Measurements from ENCODE around the gene USP34.

Gene USP34

GRCh38 chr2:61371027-61371426, 99.9 kb downstream of the USP34 start:
- no peak for DNase-seq

- DNase-seq, result no peak
These were observed 101.9 kb downstream of the USP34 start for GRCh38 chr2:61368687-61369665.

- no peak for DNase-seq
These were observed 103.7 kb downstream of the USP34 start for GRCh38 chr2:61367177-61367576.

DNA sequence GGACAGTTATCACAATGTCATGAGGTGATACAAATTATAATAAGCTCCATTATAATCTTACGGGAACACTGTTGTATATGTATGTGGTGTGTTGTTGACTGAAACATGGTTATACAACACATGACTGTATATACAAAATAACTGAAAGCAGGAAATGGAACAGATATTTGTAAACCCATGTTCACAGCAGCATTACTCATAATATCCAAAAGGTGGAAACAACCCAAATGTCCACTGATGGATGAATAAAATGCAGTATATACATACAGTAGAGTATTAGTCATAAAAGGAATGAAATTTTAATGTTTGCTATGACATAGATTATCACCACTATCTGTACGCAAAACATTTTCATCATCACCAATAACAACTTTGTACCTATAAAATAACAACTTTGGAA, 107.3 kb downstream of the USP34 start:
- DNase-seq, result no peak

- DNase-seq, result no peak
These were observed 108.0 kb downstream of the USP34 start for GRCh38 chr2:61362873-61363272.

DNA sequence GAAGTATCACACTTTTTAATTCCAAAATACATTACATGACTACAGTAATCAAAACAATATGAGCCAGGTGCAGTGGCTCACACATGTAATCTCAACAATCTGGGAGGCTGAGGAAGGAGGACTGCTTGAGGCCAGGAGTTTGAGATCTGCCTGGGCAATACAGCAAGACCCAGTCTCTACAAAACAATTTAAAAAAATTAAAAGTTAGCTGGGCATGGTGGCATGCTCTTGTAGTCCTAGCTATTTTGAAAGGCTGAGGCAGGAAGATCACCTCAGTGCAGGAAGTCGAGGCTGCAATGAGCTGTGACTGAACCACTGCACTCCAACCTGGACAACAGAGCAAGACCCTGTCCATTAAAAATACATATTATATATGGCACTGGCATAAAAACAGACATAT, 109.8 kb downstream of the USP34 start:
- no peak for DNase-seq

DNA sequence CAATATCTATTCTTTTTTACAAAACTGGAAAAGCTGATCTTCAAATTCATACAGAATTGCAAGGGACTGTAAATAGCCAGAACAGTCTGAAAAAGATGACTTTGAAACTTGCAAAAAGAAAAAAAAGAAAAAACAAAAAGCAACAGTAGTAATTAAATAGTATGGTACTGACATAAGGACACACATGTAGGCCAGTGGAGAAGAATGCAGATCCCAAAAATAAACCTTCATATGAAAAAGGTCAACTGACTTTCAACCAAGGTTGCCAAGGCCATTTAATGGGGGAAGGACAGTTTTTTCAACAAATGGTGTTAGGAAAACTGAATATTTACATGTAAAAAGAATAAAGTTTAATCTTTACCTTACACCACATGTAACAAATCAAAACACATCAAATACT, 111.8 kb downstream of the USP34 start:
- no peak for DNase-seq

GRCh38 chr2:61357681-61358080, 113.2 kb downstream of the USP34 start:
- DNase-seq, result no peak

DNA sequence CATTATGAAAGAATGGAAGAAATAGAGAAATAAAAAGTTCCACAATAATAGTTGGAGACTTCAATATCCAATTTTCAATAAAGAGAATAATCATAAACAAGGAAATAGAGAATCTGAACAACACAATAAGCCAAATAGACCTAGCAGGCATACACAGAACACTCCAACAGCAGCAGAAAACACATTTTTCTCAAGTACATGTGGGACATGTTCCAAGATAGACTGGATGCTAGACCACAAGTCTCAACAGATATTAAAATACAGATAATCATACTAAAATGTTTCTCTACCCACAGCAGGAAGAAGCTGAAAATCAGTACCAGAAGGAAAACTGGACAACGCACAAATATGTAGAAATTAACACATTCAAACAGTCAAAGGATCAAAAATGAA, 113.9 kb downstream of the USP34 start:
- no peak for DNase-seq

- DNase-seq, result no peak
These were observed 114.5 kb downstream of the USP34 start for GRCh38 chr2:61356261-61356957.

DNA sequence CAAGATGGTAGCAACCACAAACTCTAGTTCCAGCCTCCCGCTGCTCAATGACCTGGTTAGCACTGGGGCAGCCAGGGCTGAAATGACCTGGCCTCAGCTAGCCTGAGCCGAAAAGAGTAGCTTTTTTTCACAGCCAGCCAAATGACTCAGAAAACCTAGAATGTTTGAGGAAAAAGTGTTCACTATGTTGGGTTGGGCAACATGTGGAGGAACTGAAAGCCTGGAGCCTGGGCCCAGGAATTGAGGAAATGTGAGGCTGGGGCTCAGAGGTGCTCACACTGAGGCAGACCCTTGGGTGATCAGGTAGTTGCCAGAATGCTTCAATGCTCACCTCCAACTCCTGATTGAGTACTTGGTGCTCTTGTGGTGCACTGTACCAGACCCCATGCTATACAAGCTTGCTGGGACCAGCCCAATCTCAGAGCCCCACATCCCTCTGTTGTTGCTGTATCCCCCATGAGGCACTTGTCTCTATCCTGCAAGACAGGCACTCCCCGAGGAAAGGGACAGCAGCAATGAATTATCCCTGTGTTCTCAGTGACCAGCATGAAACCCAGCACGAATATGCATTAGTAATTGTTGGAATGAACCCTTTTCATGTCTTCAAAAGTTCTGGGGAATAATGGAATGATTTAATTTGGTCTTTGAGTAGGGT, 116.2 kb downstream of the USP34 start:
- DNase-seq, result no peak

DNA sequence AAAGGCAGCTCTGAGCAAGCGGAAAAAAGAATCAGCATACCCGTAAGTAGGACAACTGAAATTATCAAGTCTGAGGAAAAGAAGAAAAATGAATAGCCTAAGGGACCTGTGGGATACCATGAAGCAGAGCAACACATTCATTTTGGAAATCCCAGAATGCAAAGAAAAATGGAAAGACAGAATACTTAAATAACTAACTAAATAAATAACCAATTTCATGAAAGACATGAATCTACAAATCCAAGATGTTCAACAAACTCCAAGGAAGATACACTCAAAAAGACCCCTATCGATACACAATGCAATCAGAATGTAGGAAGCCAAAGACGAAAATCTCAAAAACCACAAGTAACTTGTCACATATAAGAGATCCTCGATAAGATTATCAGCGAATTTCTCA, 117.0 kb downstream of the USP34 start:
- DNase-seq, result no peak

- no peak for DNase-seq
These were observed 120.1 kb downstream of the USP34 start for GRCh38 chr2:61350777-61351176.

- no peak for DNase-seq
These were observed 127.7 kb downstream of the USP34 start for GRCh38 chr2:61343141-61343540.

- DNase-seq, result no peak
These were observed 130.6 kb downstream of the USP34 start for GRCh38 chr2:61340242-61340641.

DNA sequence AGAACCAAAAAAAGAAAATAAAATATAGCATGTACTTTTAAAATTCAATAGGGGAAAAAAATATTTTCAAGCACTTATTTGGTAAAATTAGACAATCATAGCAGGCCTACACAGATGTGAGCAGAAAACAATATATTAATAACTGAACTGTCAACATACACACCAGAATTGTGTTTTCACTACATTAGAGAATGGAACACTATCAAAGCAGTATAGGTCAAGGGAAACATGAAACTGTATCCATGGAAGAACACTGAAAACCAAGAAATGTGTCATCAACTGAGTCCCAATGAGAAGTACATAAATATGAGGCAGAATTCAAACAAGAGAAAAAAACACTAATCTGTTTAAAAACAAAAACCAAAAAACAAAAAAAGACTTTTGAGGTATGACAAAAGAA, 132.4 kb downstream of the USP34 start:
- no peak for DNase-seq

GRCh38 chr2:61335187-61335586, 135.7 kb downstream of the USP34 start:
- no peak for DNase-seq

DNA sequence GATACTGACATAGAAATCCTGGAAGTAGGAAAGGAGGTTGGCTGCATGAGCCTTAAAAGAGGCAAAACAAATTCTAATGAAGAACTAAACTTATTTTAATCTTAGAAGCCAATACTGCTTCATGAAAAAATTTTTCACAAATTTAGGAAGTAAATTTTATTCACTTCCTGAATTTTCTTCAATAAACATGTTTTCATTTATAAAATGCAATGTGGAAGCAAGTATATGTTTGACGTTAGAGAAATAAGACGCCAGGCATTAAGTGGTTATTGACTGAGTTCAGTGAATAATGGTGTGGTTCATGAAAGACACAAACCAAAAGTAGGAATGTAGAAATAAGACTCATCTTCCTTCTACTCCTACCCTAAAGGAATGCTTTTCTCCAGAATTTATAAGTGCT, 136.4 kb downstream of the USP34 start:
- no peak for DNase-seq

- DNase-seq, result no peak
These were observed 142.1 kb downstream of the USP34 start for GRCh38 chr2:61328707-61329251.

- DNase-seq, result no peak
These were observed 143.7 kb downstream of the USP34 start for GRCh38 chr2:61327173-61327572.

GRCh38 chr2:61326423-61326822, 144.5 kb downstream of the USP34 start:
- DNase-seq, result no peak

DNA sequence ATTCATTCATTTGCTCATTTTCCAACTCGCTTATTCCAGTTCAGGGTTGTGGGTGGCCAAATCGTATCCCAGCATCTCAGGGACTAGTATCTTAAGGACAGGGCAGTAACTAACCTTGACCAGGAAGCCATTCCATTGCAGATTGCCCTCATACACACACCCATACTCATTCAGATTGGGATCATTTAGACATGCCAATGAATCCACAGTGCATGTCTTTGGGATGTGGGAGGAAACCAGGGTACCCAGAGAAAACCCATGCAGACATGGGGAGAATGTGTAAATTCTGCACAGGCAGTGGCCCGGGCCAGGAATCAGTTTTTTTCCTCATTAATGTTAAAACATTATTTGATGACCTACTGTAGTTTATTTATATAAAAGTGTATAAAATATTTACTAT, 150.7 kb downstream of the USP34 start:
- no peak for DNase-seq

GRCh38 chr2:61318553-61318952, 152.3 kb downstream of the USP34 start:
- DNase-seq, result no peak

Measured in activated naive CD4-positive, alpha-beta T cell (primary cell).